ENCODE results near the gene IL1RAPL1.

DNA sequence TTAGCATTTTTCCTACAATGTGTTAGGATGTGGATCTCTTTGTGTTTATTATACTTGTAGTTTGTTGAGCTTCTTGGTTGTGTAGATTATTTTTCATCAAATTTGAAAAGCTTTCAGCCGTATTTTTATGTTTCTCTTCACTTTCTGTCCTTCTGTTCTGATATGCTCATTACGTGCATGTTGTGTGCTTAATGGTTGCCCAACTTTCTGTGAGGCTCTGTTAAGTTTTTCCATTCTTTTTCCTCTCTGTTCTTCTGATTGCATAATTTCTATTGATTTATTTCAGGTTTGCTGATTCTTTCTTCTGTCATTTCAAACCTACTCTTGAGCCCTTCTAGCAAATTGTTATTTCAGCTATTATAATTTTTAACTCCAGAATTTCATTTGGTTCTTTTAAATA, 478.2 kb downstream of the IL1RAPL1 start:
- TF ChIP-seq POLR2A (IDR thresholded peaks at IDR 0.05), result no peak
- TF ChIP-seq, protein P1, sequence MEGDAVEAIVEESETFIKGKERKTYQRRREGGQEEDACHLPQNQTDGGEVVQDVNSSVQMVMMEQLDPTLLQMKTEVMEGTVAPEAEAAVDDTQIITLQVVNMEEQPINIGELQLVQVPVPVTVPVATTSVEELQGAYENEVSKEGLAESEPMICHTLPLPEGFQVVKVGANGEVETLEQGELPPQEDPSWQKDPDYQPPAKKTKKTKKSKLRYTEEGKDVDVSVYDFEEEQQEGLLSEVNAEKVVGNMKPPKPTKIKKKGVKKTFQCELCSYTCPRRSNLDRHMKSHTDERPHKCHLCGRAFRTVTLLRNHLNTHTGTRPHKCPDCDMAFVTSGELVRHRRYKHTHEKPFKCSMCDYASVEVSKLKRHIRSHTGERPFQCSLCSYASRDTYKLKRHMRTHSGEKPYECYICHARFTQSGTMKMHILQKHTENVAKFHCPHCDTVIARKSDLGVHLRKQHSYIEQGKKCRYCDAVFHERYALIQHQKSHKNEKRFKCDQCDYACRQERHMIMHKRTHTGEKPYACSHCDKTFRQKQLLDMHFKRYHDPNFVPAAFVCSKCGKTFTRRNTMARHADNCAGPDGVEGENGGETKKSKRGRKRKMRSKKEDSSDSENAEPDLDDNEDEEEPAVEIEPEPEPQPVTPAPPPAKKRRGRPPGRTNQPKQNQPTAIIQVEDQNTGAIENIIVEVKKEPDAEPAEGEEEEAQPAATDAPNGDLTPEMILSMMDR (IDR thresholded peaks at IDR 0.05 in 4 of 5, conservative IDR thresholded peaks at IDR 0.05 in 1 of 5), result no peak

All from gastrocnemius medialis (tissue), 4 donors.